Activated naive CD8-positive, alpha-beta T cell treated with anti-CD3 and anti-CD28 coated beads for 36 hours (primary cell): Measurements from ENCODE around the gene UNC79. TPM values are rescaled to one million over a fixed set of nuclear protein-coding genes. Genes with fewer than 3 reads are reported as not detected.

Experiments
- DNase-seq: peaks from one replicate; pipeline ENCODE4 v3.0.0; 2021
- H3K27ac Mint-ChIP-seq: one replicate; pipeline ENCODE4 v1.8.0; 2022; ENCODE audit warnings: mild to moderate bottlenecking, moderate library complexity, mixed read lengths
- H3K27me3 Mint-ChIP-seq: one replicate; pipeline ENCODE4 v1.8.0; 2022; ENCODE audit warnings: mild to moderate bottlenecking, mixed read lengths
- H3K36me3 Mint-ChIP-seq: one replicate; pipeline ENCODE4 v1.8.0; 2021; ENCODE audit warnings: mild to moderate bottlenecking, mixed read lengths
- H3K4me1 Mint-ChIP-seq: one replicate; pipeline ENCODE4 v1.8.0; 2021; ENCODE audit warnings: mixed read lengths
- H3K4me3 Mint-ChIP-seq: one replicate; pipeline ENCODE4 v1.8.0; 2022; ENCODE audit warnings: mild to moderate bottlenecking, moderate library complexity, mixed read lengths
- H3K9me3 Mint-ChIP-seq: one replicate; pipeline ENCODE4 v1.8.0; 2022; ENCODE audit warnings: mixed read lengths
- total RNA-seq, 2 experiments: library from RNA; stranded (reverse); gene quantifications; one replicate each; pipeline ENCODE4 v1.2.3, GENCODE V29; 2021

The UNC79 gene
- total RNA-seq, 2 experiments from 2014 or later = 0.04 TPM; not detected in 1

GRCh38 chr14:93525696-93526451, 95.1 kb downstream of the UNC79 start:
- Mint-ChIP-seq H3K4me1 (no peaks in the 10 kb centered on the region), H3K27me3 (peaks cover 34% of the 10 kb centered on the region), H3K9me3 (peaks cover 11% of the 10 kb centered on the region), H3K36me3 (no peaks in the 10 kb centered on the region), H3K27ac (no peak overlapping the region), H3K4me3 (no peak overlapping the region)
- DNase-seq = no peak

- Mint-ChIP-seq H3K4me3 (no peak overlapping the region), H3K4me1 (no peaks in the 10 kb centered on the region), H3K27me3 (peaks cover 41% of the 10 kb centered on the region), H3K27ac (no peak overlapping the region), H3K36me3 (no peaks in the 10 kb centered on the region), H3K9me3 (peaks cover 2% of the 10 kb centered on the region)
- DNase-seq = no peak
Measured at GRCh38 chr14:93527203-93527607, 96.5 kb downstream of the UNC79 start.

- Mint-ChIP-seq H3K4me3 (no peak overlapping the region), H3K27me3 (peaks cover 41% of the 10 kb centered on the region), H3K9me3 (no peaks in the 10 kb centered on the region), H3K36me3 (no peaks in the 10 kb centered on the region), H3K27ac (no peak overlapping the region), H3K4me1 (no peaks in the 10 kb centered on the region)
- DNase-seq = no peak
Measured at GRCh38 chr14:93528884-93529558, 98.3 kb downstream of the UNC79 start.

GRCh38 chr14:93531644-93532043, 100.9 kb downstream of the UNC79 start:
- DNase-seq = no peak
- Mint-ChIP-seq H3K27ac (no peak overlapping the region), H3K9me3 (no peaks in the 10 kb centered on the region), H3K27me3 (peaks cover 31% of the 10 kb centered on the region), H3K36me3 (no peaks in the 10 kb centered on the region), H3K4me3 (no peak overlapping the region), H3K4me1 (no peaks in the 10 kb centered on the region)

- Mint-ChIP-seq H3K4me1 (no peaks in the 10 kb centered on the region), H3K27me3 (peaks cover 29% of the 10 kb centered on the region), H3K4me3 (no peak overlapping the region), H3K27ac (no peak overlapping the region), H3K9me3 (no peaks in the 10 kb centered on the region), H3K36me3 (no peaks in the 10 kb centered on the region)
- DNase-seq = no peak
Measured at GRCh38 chr14:93532541-93532940, 101.8 kb downstream of the UNC79 start.

- Mint-ChIP-seq H3K4me3 (no peak overlapping the region), H3K27me3 (peaks cover 27% of the 10 kb centered on the region), H3K27ac (no peak overlapping the region), H3K36me3 (no peaks in the 10 kb centered on the region), H3K9me3 (no peaks in the 10 kb centered on the region), H3K4me1 (no peaks in the 10 kb centered on the region)
- no peak for DNase-seq
Measured at GRCh38 chr14:93533437-93533836, 102.7 kb downstream of the UNC79 start.

GRCh38 chr14:93533842-93534241, 103.1 kb downstream of the UNC79 start:
- Mint-ChIP-seq H3K9me3 (no peaks in the 10 kb centered on the region), H3K36me3 (no peaks in the 10 kb centered on the region), H3K4me3 (no peak overlapping the region), H3K4me1 (no peaks in the 10 kb centered on the region), H3K27ac (no peak overlapping the region), H3K27me3 (peaks cover 30% of the 10 kb centered on the region)
- no peak for DNase-seq

GRCh38 chr14:93535537-93535936, 104.8 kb downstream of the UNC79 start:
- Mint-ChIP-seq H3K9me3 (no peaks in the 10 kb centered on the region), H3K4me3 (no peak overlapping the region), H3K4me1 (no peaks in the 10 kb centered on the region), H3K27ac (no peak overlapping the region), H3K27me3 (peaks cover 20% of the 10 kb centered on the region), H3K36me3 (no peaks in the 10 kb centered on the region)
- DNase-seq = no peak

- Mint-ChIP-seq H3K27ac (no peak overlapping the region), H3K4me3 (no peak overlapping the region), H3K9me3 (no peaks in the 10 kb centered on the region), H3K27me3 (peaks cover 20% of the 10 kb centered on the region), H3K4me1 (no peaks in the 10 kb centered on the region), H3K36me3 (no peaks in the 10 kb centered on the region)
- no peak for DNase-seq
Measured at GRCh38 chr14:93536945-93537344, 106.2 kb downstream of the UNC79 start.

GRCh38 chr14:93537951-93538350, 107.2 kb downstream of the UNC79 start:
- H3K36me3 Mint-ChIP-seq = no peaks in the 10 kb centered on the region
- H3K4me3 Mint-ChIP-seq = no peak overlapping the region
- no peak overlapping the region for H3K27ac Mint-ChIP-seq
- H3K9me3 Mint-ChIP-seq = no peaks in the 10 kb centered on the region
- no peak for DNase-seq
- H3K27me3 Mint-ChIP-seq = peaks cover 28% of the 10 kb centered on the region
- no peaks in the 10 kb centered on the region for H3K4me1 Mint-ChIP-seq

- H3K27me3 Mint-ChIP-seq = peaks cover 29% of the 10 kb centered on the region
- no peak for DNase-seq
- no peak overlapping the region for H3K27ac Mint-ChIP-seq
- H3K4me3 Mint-ChIP-seq = no peak overlapping the region
- no peaks in the 10 kb centered on the region for H3K36me3 Mint-ChIP-seq
- H3K9me3 Mint-ChIP-seq = no peaks in the 10 kb centered on the region
- H3K4me1 Mint-ChIP-seq = no peaks in the 10 kb centered on the region
Measured at GRCh38 chr14:93538413-93538812, 107.7 kb downstream of the UNC79 start.

- no peaks in the 10 kb centered on the region for H3K4me1 Mint-ChIP-seq
- no peaks in the 10 kb centered on the region for H3K9me3 Mint-ChIP-seq
- peaks cover 34% of the 10 kb centered on the region for H3K27me3 Mint-ChIP-seq
- no peak for DNase-seq
- H3K27ac Mint-ChIP-seq = no peak overlapping the region
- no peak overlapping the region for H3K4me3 Mint-ChIP-seq
- no peaks in the 10 kb centered on the region for H3K36me3 Mint-ChIP-seq
Measured at GRCh38 chr14:93540235-93540634, 109.5 kb downstream of the UNC79 start.

- H3K4me1 Mint-ChIP-seq = peaks cover 2% of the 10 kb centered on the region
- no peak overlapping the region for H3K27ac Mint-ChIP-seq
- no peaks in the 10 kb centered on the region for H3K36me3 Mint-ChIP-seq
- H3K27me3 Mint-ChIP-seq = peaks cover 37% of the 10 kb centered on the region
- H3K4me3 Mint-ChIP-seq = no peak overlapping the region
- no peak for DNase-seq
- H3K9me3 Mint-ChIP-seq = no peaks in the 10 kb centered on the region
Measured at GRCh38 chr14:93543766-93544165, 113.0 kb downstream of the UNC79 start.

- Mint-ChIP-seq H3K27ac (no peak overlapping the region), H3K4me1 (peaks cover 2% of the 10 kb centered on the region), H3K36me3 (no peaks in the 10 kb centered on the region), H3K4me3 (no peak overlapping the region), H3K27me3 (peaks cover 37% of the 10 kb centered on the region), H3K9me3 (no peaks in the 10 kb centered on the region)
- DNase-seq = no peak
Measured at GRCh38 chr14:93544212-93544611, 113.5 kb downstream of the UNC79 start.

- H3K27me3 Mint-ChIP-seq = peaks cover 29% of the 10 kb centered on the region
- peaks cover 2% of the 10 kb centered on the region for H3K4me1 Mint-ChIP-seq
- no peaks in the 10 kb centered on the region for H3K9me3 Mint-ChIP-seq
- no peak for DNase-seq
- no peaks in the 10 kb centered on the region for H3K36me3 Mint-ChIP-seq
- no peak overlapping the region for H3K4me3 Mint-ChIP-seq
- H3K27ac Mint-ChIP-seq = no peak overlapping the region
Measured at GRCh38 chr14:93546642-93547041, 115.9 kb downstream of the UNC79 start.
